GM21576 (cell line): ENCODE measurements around the gene RGS10.
"Not testable (repeated sequence)": the region's sequence is repeated elsewhere in the genome, so short reads cannot be mapped to it uniquely, and the experiment has no call there.

Experiments used
- ATAC-seq: cut with Tn5 transposase; IDR thresholded peaks from one replicate; pipeline ENCODE4 v1.9.1; 2021; ENCODE audit warnings: mild to moderate bottlenecking, moderate library complexity; ENCODE audit not compliant: unreplicated experiment

Gene RGS10

GRCh38 chr10:119542357-119542987, at the start of gene RGS10:
Gene RGS10 (minus strand): TSS chr10:119542719. CDS start chr10:119542638, 81 bp downstream.
- peak; percentile 66 for ATAC-seq

- ATAC-seq, result no peak
Observed at GRCh38 chr10:119588071-119588470, 45.6 kb upstream of the RGS10 start.

GRCh38 chr10:119578355-119578754, 35.8 kb upstream of the RGS10 start:
- no peak for ATAC-seq

- ATAC-seq, result no peak
Observed at GRCh38 chr10:119575991-119576390, 33.5 kb upstream of the RGS10 start.

GRCh38 chr10:119575506-119575905, 33.0 kb upstream of the RGS10 start:
- ATAC-seq, result no peak

- ATAC-seq, result no peak
Observed at GRCh38 chr10:119567978-119568377, 25.5 kb upstream of the RGS10 start.

- ATAC-seq, result no peak
Observed at GRCh38 chr10:119562097-119562496, 19.6 kb upstream of the RGS10 start.

- ATAC-seq, result not testable (repeated sequence)
Observed at GRCh38 chr10:119559511-119559910, 17.0 kb upstream of the RGS10 start.

GRCh38 chr10:119556081-119556480, 13.6 kb upstream of the RGS10 start:
- ATAC-seq, result not testable (repeated sequence)

- no peak for ATAC-seq
Observed at GRCh38 chr10:119555178-119555784, 12.8 kb upstream of the RGS10 start.

- ATAC-seq, result no peak
Observed at GRCh38 chr10:119550827-119551226, 8.3 kb upstream of the RGS10 start.

GRCh38 chr10:119549247-119549999, 6.9 kb upstream of the RGS10 start:
- ATAC-seq, result no peak

GRCh38 chr10:119546009-119546408, 3.5 kb upstream of the RGS10 start:
- no peak for ATAC-seq

- no peak for ATAC-seq
Observed at GRCh38 chr10:119545310-119545709, 2.8 kb upstream of the RGS10 start.

GRCh38 chr10:119543814-119544642, 1.5 kb upstream of the RGS10 start:
- no peak for ATAC-seq

GRCh38 chr10:119542988-119543813, 682 bp upstream of the RGS10 start:
- peak; percentile 44 for ATAC-seq

- ATAC-seq, result no peak
Observed at GRCh38 chr10:119541459-119542356, 811 bp downstream of the RGS10 start.

- ATAC-seq, result no peak
Observed at GRCh38 chr10:119541046-119541445, 1.5 kb downstream of the RGS10 start.

GRCh38 chr10:119540038-119540437, 2.5 kb downstream of the RGS10 start:
- no peak for ATAC-seq
